GM18873 (cell line): ENCODE results near the gene ARHGAP21.
"Not testable (repeated sequence)": the region's sequence is repeated elsewhere in the genome, so short reads cannot be mapped to it uniquely, and the experiment has no call there.

ENCODE experiments used
- ATAC-seq: cut with Tn5 transposase; IDR thresholded peaks from one replicate; pipeline ENCODE4 v1.9.1; 2021; ENCODE audit warnings: mild to moderate bottlenecking, moderate library complexity, moderate number of reproducible peaks; ENCODE audit not compliant: unreplicated experiment, low FRiP score

ARHGAP21 gene

DNA sequence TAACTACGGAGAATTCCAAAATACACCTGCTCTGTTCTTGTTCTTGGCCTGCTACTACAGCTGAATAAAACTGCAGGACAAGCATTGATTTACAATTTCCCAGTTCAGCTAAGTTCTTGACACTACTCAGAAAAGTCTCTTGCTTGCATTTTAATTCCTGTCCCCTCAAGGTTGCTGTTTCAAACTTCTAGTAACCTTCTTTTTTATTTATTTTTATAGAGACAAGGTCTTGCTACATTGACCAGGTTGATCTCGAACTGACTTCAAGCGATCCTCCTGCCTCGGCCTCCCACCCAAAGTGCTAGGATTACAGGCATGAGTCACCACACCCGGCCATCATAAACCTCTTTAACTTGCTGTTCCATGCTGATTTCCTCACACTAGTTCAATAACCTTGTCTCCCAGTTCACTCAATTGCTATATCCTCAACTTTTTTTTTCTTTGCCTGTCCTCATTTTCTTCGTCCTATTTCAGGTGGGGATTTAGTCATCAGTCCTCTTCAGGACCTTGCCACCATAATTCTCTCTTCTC is 79.9 kb downstream of the ARHGAP21 start:
- no peak for ATAC-seq

DNA sequence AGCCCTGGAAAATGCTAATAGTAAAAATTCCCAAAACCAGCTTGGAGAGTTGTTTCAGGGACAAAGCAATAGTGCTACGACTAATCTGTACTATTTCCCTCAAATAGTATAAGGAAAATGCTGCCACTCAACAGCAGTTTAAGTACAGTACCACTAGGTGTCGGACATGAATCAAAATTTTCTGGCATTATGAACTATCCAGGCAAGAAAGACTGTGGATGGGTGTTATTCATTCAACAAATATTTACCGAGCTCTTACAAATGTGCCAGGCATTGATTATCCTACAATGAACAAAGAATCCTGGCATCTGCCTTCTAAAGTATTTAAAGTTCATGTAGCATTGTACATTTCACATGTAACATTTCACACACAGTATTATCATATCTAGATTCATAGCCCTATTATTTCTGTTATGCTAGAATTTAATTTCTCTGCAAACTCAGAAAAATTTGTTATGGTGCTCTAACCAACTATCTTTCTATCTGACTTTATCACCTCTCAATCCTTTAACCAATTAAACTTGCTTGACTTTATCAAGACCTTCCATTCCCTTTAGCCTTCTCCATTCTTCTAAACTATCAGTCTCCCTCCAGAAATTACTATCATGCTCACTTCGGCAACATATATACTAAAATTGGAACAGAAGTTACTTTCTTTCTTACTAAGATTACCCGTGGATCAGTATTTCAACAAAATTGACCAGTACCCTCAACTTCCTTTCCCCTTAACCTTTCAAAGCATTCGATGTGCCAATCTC is 80.6 kb downstream of the ARHGAP21 start:
- ATAC-seq = peak; percentile 69

DNA sequence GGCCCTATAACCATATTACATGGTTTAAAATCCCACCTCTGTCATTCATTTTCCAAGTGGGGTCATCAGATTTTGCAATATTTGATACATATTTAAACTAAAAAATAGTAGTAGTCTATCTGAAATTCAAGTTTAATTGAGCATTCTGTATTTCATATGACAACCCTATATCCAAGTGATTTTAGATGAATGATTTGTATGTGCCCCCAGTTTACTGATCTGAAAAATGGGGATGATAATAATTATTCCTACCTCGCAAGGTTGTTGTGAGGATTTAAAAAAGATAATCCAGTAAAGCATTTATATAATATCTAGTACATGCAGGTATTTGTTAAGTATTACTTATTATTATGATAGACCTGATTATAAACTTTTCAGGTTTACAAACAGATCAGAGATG is 84.6 kb downstream of the ARHGAP21 start:
- no peak for ATAC-seq

DNA sequence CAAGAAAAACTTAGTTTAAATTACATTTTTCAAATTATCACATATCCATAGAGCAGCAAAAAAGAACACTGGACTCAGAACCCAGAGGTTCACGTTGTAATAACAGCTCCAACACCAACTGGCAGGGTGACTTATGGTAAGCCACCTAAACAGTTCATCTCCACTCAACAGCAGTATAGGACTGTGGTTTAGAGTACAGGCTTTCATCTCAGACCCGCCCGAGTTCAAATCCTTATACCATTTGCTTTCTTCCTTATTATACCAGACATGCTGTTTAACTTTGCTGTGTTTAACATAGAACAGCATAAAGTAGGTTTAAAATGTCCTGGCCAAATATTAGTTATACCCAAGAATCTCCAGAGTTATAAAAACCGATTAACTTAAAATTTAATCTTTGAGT is 97.9 kb downstream of the ARHGAP21 start:
- no peak for ATAC-seq

DNA sequence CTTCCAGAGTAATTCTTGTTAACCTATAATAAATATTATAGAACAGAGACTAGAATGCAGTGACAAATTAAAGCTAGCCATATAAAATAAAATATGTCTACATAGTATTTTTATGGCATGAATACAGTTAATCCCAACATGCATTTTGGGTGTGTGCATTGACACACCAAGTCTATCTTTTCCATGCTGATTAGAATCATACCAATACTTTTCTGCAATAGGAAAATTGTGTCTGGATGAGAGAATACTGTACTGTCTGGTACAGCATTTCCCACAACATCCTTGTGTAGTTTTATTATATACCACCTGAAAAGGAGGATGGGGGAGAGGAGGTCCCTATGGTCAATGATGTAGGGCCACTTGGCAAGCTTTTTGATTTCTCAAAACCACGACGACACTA is 100.3 kb downstream of the ARHGAP21 start:
- ATAC-seq = no peak

DNA sequence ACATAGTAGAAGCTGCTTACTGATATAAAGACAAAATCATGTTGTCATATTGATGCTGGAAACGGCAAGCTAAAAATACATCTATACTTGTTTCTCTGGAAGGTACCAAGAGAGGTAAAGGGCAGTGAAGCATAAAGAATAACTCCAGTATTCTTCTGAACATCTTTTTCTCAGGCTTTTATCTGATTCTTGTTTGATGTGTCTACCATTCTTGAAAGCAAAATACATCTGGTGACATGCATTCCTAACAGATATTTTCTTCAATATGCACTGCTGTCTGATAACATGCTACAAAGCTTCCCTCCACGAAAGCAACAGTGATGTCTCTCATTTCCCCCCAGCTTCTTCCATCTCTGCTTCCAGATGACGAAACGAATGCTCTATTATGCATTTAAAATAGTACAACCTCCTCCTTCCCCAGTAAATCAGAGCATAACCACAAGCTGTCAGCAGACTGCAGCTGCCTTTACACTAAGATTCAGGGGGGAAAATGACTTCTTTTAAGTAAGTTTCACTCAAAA is 100.8 kb downstream of the ARHGAP21 start:
- no peak for ATAC-seq

DNA sequence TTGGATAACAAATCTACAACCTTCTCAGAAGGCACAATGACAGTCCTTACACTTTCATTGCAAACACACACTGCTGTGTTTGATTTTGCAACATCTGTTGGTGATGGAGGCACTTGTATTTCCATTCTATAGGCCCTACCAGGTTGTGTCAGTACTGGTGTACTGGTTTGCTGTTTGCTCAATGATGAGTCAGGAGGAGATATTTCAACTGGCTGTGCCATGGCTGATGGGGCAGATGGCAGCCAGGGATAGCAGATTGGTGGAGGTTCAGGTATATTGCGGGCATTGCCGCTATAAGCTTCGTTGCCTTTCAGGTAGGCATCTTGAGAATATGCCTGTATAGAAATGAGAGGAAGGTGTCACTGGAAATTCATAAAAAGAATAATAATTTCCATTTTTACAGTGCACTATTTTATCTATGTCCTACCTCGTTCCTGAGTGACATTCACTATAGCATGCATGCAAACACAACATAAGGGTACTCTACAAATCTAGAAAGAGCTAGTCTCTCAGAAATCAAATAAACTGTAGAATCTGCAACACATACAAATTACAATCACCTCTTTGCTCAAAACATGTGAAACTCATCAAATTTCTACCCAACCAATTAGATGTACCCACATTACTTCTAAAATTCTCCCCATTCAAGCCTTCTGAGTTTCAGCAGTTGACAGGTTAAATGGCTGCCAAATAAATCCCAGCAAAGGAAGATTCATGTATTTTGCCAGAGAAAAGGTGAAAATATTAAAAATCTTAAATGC is 102.5 kb downstream of the ARHGAP21 start:
- not testable (repeated sequence) for ATAC-seq

DNA sequence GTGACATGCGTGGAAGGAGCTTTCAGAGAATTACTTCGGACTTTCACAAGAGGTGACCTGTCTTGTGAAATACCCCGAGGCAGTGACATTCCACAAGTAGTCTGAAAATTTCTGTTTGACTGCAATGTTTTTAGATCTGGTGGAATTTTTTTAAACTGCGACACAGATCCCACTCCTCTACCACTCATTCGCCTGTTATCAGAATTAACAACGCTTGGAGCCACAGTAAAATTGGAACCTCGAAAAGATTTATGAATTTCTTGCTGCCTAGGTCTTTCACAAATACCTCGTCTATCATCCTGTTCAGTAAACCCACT is 103.7 kb downstream of the ARHGAP21 start:
- not testable (repeated sequence) for ATAC-seq

DNA sequence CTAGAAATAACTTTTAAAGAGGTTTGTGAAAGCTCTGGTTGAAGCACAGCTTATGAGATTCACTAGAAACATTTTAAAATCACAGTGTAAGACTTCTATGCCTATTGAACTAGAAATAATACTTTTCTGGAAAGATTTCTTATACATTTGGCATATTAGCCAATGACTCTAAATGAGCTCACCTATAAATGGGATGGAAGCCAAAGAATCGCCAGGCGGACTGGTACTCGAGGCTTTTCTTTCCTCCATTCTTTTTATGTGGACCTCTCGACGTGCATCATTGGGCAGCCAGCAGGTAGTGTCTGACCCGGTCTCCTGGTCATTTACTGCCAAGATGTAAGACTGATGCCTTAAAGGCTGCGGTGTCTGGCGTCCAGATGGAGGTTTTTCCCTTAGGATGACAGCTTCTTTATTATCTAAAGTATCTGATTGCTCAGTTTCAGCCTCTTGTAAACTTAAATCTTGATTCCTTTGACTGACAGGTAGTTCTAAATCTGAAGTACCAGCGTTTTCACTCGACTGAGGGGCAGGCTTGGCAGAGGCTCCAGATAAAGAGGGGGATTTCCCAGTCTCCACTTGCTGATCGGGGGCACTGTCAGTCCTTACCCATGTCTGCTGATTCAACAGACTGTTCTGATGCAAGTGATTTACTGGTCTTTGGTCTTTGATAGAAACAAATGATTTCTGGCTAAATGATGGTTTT is 104.2 kb downstream of the ARHGAP21 start:
- ATAC-seq = not testable (repeated sequence)

DNA sequence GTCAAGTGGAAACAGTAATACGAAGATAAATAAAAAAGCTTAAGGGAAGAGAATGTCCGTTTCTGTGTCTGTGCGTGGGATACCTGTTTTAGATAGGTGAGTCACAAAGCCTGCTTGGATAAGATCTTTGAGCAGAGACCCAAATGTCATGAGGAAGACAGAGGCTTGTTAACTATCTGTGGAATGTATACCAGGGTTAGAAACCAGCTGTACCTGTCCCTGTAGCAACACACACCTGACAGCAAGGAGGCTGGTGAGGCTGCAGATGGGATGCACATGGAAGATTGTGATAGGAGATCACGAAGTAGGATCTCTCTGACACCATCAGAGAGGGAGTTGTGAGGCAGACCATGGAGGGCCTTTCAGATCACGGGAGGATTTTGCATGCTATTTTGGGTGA is 105.3 kb downstream of the ARHGAP21 start:
- no peak for ATAC-seq

DNA sequence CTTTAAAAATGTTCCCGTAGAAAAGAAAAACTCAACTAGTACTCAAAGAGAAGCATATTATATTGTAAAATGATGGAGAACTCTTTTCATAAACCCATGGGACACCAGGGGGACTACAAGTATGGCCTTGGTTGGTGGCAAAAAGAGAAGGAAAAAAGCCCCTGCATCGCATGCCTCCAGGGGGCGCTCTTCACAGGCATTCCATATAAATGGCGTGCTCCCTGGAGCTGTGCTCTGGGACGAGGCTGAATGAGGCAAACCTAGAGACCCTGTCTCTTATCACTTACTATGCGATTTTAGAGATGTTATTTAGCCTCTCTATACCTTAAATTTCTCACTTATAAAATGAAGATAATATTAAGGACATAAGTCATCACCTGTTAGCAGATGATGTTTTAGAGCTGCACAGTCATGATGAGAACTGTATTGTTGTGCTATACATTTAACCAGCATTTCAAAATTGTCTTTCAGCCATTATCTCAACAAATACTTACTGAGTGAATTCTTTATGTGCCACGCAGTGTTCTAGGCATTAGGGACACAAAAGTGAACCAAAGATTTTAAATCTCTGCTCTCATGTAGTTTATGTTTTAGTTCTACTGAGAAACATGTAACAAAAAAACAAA is 105.8 kb downstream of the ARHGAP21 start:
- ATAC-seq = no peak

DNA sequence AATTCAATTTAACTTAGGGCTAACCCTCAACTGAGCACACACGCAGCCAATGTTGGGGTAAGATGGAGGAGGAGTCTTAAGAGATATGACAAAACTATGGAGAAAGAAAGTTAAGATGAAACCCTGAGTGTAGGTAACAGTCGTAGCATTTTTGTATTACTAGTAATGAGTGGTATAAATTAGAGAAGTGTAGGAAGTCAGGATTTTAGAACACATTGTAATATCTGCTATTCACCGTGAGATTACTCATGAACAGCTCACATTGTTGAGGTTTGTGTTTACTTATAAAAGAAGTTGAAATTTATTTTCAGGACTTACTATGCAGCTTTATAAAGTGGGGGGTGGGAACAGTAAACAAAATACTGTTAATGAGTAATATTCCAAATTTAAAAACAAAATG is 107.2 kb downstream of the ARHGAP21 start:
- ATAC-seq = no peak

DNA sequence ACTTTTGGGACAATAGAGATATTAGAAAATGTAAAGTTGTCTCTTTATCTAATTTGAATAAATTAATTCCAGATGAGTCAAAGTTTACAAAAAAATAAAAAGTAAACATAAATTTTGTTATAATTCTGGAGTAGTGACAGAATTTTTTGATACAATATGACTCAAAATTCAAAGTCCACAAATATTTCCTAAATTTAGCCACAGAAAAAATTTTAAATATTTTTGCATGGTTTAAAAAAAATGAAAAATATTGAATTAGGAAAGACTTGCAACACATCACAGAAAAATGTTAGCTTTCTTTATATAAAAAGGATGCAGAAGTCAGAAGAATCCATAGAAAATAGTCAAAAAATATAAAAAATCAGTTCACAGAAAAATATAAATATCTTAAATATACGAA is 117.7 kb downstream of the ARHGAP21 start:
- no peak for ATAC-seq

DNA sequence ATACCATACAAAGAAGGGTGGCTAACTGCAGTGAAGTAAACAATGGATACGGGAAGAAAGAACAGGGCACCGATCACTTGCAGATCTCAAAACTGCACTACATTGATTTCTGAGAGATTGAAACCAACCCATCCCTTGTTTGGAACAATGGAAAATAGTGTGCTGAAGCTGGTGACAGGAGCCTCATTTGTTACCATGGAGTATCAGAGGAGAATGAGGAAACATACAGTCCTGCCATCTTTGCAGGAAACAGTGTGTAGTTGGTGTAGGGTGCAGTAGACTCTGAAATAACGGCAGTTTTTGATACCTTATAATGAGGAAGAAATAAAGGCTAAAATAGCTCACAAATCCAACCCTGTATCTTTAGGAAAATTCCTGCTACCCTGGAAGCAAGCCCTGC is 118.5 kb downstream of the ARHGAP21 start:
- no peak for ATAC-seq

DNA sequence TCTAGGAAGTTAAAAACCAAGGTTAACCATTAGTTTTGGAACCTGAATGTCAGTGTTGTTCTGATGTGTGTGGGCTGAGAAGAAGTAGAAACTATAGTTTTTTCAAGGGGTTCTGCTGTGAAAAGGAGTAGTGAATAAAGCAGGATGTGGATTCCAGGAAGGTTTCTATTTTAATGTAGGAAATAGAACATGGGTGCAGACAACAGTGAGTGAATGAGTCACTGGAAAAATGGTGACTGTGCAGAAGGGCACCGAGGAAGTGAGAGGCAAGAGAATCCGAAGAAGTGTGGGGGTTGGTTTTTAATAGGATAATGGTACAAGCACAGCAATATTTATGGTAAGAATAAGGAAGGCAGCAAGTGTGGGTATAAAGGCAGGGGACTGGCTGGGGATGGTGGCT is 120.4 kb downstream of the ARHGAP21 start:
- ATAC-seq = no peak

DNA sequence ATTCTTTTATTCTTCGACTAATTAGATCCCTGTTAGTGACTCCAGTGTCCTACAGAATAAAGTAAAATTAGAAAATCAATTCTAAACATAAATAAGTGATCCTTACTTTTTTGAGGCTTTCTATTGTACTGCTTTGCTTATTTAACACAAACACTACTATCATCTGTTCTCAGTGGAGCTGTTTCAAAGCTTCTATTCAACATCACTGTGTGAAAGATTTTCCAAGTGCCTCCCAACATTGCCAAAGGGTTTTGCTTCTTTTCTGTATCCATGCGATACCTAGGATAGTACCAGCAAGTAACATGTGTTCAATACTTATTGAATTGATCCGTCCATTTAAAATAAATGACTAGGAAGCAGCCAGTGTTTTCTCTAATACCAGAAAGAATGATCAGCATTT is 125.7 kb downstream of the ARHGAP21 start:
- ATAC-seq = no peak

DNA sequence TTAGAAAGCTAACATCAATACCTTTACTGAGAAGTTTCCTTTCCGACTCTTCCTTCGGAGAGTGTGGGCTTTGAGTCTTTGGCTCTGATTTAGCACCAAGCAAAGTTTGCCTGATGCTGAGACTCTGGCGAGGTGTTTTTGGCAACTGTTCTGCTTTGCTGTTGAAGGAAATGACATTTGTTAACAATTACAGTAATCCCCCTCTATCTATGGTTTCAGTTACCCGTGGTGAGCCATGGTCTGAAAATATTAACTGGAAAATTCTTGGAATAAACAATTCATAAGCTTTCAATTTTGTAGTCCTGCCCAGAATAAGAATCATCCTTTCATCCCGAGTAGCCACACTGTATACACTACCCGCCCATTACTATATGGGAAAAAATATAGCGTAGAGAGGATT is 126.3 kb downstream of the ARHGAP21 start:
- ATAC-seq = no peak

DNA sequence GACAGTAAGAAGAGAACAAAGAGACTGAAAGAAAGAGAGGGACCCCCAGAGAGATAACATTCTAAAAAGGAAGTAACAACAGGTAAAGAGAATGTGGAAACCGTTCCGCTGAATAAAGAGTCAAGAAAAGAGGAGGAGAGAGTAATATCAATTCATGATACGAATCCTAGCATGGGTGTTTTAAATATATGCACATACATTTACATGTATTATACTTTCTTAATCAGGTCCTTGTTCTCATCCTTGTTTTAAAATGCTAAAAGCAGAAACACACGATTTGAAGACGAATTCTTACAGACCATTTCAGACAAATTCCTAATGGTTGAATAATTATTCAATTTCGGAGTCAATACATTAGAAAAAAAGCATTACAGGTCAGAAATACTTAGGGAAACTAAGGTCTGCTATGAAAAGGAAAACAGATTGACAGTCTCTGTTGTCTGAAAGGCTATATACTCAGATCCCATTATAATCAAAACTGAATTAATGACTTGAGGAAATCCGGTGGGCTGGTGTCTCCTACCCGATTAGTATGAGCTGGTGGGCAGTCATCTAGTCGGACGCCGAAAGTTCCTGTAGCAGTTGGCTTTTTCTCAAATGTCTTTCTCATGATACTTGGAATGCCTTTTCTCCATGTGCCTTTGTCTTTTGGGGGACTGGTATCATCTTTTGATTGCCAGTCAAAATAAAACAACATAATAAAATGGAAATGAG is 127.3 kb downstream of the ARHGAP21 start:
- ATAC-seq = no peak

DNA sequence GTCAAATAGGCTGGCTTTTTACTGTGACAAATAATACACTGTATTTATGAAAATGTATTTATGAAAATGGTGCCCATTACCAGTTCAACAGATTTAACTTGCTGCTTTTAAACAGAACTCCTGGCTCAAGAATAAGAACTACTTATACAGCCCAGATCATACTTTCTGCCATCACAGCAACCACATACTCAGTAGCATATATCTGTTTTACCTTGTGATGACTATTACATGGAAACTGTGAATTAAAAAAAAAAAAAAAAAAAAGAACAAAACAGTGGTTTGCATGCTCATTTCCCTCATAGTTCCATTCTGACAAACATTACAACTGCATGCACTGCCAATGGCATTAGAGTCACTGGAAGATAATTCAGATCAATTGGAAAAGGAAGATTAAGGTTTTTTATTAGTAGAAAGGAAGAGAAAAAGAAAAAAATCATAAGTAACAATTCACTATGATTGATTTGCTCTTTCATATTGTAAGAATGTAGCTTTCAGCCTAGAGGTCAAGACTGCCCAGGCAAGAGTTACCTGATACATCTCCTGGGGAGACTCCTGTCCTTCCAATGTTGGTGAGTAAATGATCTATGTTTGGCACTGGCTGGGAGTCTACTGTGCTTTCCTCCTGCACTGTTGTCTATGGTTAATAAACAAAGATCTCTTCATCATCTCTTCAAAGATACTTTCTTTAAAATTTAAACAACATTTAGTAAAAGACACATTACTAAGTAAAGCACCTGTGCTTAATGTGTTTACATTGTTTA is 132.8 kb downstream of the ARHGAP21 start:
- no peak for ATAC-seq
